Dedifferentiated amniotic fluid mesenchymal stem cell (primary cell): ENCODE results near the gene CDA.

Source experiments
- DNase-seq: peaks from one replicate; pipeline ENCODE4 v3.0.0-alpha.2; 2016; ENCODE audit errors: extremely low spot score

The CDA gene

GRCh38 chr1:20588634-20589225 is at the start of gene CDA:
CDA (plus strand) TSS chr1:20589097; CDS start chr1:20589130, 33 bp downstream.
- DNase-seq, result no peak

DNA sequence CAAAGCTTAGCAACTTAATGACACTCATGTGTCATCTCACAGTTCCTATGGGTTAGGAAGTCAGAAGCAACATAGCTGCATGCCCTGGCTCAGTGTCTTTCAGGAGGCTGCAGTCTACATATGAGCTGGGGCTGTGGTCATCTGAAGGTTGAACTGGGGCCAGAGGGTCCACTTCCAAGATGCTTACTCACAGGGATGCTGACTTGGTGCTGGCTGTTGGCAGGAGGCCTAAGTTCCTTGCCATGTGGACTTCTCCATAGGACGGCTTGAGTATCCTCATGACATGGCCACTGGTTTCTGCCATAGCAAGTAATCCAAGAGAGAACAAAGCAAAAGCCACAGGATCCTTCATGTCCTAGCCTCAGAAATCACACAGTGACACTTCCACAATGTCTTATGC is 48.6 kb upstream of the CDA start:
- DNase-seq, result no peak

DNA sequence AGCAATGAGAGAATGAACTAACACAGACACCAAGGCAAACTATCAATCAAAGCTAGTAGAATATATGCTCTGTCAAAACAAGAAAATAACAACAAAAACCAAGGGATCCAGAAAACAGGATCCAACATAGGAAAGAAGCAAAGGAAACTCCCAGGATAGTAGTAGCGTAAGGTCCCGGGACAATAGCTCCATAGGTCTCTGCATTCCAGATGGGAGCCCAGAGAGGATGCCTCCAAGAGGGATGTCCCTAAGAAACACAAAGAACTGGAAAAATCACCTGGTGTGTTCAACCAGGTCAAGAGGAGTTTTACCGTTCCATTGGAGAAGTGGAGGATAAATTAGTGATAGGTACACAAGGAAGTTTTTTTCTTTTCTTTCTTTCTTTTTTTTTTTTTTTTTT is 42.3 kb upstream of the CDA start:
- DNase-seq, result no peak

DNA sequence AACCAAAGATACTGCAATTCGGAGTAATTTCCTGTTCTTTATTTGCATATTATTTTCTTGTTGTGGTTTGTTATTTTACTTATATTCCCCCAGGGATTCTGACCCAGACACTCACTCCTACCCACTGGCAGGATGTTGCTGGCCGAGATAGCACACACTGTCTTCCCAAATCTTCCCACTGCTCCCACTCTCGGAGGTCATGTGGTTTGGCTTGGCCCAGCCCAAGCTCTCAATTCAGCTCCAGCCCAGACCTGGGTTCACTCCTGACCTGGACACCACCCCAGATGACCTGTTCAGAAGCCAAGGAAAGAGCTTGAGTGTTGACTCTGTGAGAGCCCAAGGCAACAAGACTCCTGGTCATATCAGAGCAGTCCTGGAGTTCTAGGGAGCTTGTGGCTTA is 37.7 kb upstream of the CDA start:
- DNase-seq, result no peak

DNA sequence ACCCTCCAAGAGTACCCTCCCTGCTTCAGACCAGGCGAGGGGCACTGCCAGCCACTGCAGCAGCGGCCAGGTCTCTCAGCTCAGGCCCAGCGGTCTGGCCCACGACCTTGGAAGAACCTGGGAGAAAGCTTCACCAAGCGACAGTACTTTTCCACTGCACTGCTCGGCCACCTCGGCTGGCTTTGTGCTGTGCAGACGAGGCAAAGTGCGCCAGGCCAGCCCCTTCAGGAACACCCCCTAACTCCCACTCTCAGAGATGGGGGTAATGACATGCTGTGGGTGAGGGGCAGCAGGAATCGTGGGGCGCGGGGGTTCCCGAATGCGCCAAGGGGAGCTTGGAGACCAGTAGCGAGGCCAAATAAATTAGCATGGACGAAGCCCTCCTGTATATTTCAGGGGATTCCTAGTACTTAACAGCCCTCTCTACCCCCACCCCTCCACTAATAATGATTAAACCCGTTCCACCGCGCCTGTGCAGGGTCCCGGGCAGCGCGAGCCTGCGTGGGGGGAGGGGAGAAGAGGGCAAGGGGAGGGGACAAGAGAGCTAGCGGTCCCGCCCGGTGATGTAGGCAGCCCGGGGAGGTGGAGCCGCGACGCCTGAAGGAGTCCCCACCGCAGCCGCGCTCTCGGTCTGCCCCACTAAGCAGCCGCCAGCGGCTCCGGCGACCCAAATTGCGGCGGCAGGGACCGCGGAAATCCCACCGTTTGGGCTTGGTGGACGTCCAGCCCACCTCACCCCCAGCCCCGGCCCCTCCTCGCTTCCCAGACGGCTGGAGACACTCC is 36.8 kb upstream of the CDA start, which contains the start of gene FAM43B:
FAM43B (plus strand) TSS at position 629 of the 783 bp plus-strand sequence. CDS start 401 bp downstream, outside the sequence.
- no peak for DNase-seq

GRCh38 chr1:20552728-20553445 is 36.0 kb upstream of the CDA start:
- DNase-seq, result no peak

DNA sequence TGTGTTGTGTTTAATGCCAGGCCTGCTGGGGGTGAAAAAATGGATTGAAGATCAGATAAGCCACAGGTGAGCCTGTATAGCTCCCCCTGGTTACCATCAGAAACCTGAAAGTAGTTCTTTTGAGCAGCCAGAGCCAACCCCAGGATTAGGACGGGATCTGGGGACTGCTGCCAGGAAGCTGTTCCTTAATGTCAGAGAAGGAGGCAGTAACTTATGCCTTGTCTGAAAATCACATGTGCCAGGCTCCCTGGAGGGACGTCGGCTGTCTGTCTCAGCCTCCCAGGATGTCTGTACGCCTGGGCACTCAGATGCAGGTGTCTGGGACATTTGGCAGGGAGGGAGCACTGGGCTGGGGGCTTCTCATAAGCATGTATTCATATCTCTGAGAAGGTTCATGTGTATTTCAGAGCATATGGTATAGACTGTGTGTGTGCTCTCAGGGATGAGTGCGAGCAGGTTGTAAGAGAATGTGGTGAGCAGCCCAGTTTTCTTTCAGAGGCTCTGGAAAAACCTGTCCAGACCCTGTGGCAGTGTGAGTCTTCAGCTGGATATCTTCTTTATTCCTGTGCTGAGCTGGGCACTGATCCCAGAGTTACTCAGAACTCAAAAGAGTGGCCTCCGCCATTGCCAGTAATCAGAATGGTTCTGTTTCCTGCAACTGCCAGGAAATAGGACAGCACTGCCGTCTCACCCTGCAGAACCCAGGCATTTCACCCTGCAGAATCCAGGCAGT is 33.7 kb upstream of the CDA start:
- DNase-seq, result no peak

GRCh38 chr1:20555758-20556120 is 33.2 kb upstream of the CDA start:
- DNase-seq, result no peak

- DNase-seq, result no peak
Observed at GRCh38 chr1:20558191-20558590, 30.7 kb upstream of the CDA start.

GRCh38 chr1:20560966-20561365 is 27.9 kb upstream of the CDA start:
- no peak for DNase-seq

- DNase-seq, result no peak
Observed at GRCh38 chr1:20565234-20565633, 23.7 kb upstream of the CDA start.

GRCh38 chr1:20569523-20570098 is 19.3 kb upstream of the CDA start:
- no peak for DNase-seq

GRCh38 chr1:20571427-20571826 is 17.5 kb upstream of the CDA start:
- no peak for DNase-seq

GRCh38 chr1:20573987-20574386 is 14.9 kb upstream of the CDA start:
- no peak for DNase-seq

DNA sequence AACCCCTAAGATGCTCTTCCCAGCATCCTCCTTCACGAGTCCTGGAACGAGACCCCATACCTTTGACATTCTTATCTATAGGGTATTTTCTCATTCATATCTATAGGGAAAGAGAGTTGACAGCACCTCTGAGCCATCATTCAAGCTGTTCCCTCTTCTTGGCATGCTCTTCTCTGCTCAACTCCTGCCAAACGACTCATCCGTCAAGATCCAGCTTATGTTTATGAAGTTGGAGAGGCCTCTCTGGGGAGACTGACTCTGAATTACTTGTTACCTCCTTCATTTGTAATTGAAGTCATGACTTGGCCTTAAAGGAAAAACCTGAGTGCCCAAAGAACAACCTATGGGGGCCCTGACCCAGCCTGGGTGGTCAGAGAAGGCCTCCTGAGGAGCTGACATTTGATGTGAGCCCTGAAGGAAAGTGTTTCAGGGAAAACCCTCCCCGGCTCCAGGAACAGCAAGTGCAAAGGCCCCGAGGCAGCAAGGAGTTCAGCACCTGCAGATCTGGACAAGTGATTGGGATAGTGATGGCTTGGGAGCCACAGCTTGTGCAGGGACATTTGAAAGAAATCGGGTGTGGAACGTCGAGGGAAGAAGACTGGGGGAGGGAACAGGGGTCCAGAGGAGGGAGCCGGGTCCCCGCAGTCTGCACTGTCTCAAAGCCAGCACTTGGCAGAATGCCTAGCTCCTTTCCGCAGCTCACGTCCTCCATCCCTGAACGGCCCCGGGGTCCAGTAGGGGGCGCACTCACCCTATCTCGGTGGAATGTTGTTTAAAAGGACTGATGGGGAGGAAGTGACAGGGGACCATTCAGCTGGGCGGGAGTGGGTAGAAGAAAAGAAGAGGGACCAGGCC is 14.0 kb upstream of the CDA start:
- no peak for DNase-seq

- no peak for DNase-seq
Observed at GRCh38 chr1:20575541-20576336, 13.2 kb upstream of the CDA start.

GRCh38 chr1:20578062-20578461 is 10.8 kb upstream of the CDA start:
- DNase-seq, result no peak

DNA sequence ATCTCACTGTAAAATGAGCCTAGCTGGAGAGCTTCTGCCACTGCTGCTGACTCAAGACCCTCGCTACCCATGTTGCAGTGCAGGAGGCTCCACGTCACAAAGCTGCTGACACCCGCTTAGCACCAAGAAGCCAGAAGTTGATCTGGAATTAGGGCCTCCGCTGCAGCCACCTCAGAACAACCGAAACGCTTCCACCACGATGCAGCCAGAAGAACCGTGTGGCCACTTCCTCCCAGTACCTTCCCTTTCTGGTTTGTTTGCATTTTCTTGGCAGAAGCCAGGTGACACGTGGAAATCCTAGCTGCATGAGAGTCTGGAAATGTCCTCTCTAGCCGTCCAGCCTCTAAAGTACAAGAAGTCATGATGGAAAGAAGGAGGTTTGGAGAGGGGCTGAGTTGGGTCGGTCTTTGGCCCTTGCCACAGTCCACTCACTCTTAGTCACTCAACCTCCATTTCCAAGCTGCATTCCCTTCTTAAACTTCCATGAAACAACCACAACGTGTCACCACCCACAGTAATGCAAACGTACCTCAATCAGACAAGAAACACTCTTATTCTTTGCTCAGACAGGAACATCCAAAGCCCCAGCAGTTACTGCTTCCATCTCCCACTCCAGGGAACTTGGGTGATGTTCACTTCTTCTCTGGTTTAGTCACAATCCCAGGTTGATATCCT is 10.0 kb upstream of the CDA start:
- no peak for DNase-seq

DNA sequence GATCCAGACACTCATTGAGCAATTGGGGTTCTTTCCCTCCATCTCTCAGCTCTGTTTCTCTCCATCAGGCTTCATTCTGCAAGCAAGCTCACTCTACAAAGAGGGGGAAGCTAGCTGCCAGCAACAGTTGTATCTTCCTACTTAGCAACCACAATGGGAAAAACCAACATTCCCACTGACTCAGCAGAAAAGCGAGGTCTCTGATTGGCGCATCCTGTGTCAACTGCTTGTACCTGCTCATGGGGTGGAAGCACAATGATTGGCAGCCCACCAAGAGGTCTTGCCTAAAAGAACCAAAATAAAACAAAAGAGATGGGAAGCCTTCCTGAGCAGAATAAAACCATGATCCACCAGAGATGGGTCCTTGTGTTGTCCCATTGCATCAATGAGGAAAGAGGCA is 4.0 kb upstream of the CDA start:
- DNase-seq, result no peak
